Activated T-cell treated with anti-CD3 and anti-CD28 coated beads, Interleukin-2, amount 50 U/mL, for 24 hours (primary cell): ENCODE results near the gene CCDC97.
"Not testable (repeated sequence)": the region's sequence is repeated elsewhere in the genome, so short reads cannot be mapped to it uniquely, and the experiment has no call there.

Source experiments
- DNase-seq: peaks from one replicate; pipeline ENCODE4 v3.0.0-alpha.2; 2020
- H3K27ac Mint-ChIP-seq: 2 replicates; pipeline ENCODE4 v1.8.0; 2020; ENCODE audit warnings: mild to moderate bottlenecking, mixed read lengths
- H3K27me3 Mint-ChIP-seq: 2 replicates; pipeline ENCODE4 v1.8.0; 2020; ENCODE audit warnings: mixed read lengths
- H3K36me3 Mint-ChIP-seq: 2 replicates; pipeline ENCODE4 v1.8.0; 2020; ENCODE audit warnings: low read depth, mixed read lengths
- H3K4me1 Mint-ChIP-seq: 2 replicates; pipeline ENCODE4 v1.8.0; 2020; ENCODE audit warnings: low read depth, mixed read lengths
- H3K4me3 Mint-ChIP-seq: 2 replicates; pipeline ENCODE4 v1.8.0; 2020; ENCODE audit warnings: mild to moderate bottlenecking, moderate library complexity, mixed read lengths
- H3K9me3 Mint-ChIP-seq: 2 replicates; pipeline ENCODE4 v1.8.0; 2020; ENCODE audit warnings: mixed read lengths

Gene CCDC97

GRCh38 chr19:41330481-41330880 lies 20.5 kb downstream of the CCDC97 start:
- H3K27ac Mint-ChIP-seq, result peak overlapping the region; percentile 31
- no peaks in the 10 kb centered on the region for H3K27me3 Mint-ChIP-seq
- DNase-seq, result no peak
- H3K4me3 Mint-ChIP-seq, result no peak overlapping the region
- peaks cover 65% of the 10 kb centered on the region for H3K4me1 Mint-ChIP-seq
- H3K36me3 Mint-ChIP-seq, result peaks cover 76% of the 10 kb centered on the region
- no peaks in the 10 kb centered on the region for H3K9me3 Mint-ChIP-seq

- H3K27me3 Mint-ChIP-seq, result no peaks in the 10 kb centered on the region
- no peak for DNase-seq
- H3K4me1 Mint-ChIP-seq, result peaks cover 64% of the 10 kb centered on the region
- H3K27ac Mint-ChIP-seq, result peak overlapping the region; percentile 39
- no peaks in the 10 kb centered on the region for H3K9me3 Mint-ChIP-seq
- peaks cover 80% of the 10 kb centered on the region for H3K36me3 Mint-ChIP-seq
- no peak overlapping the region for H3K4me3 Mint-ChIP-seq
These were observed 21.1 kb downstream of the CCDC97 start for GRCh38 chr19:41330946-41331678.

- DNase-seq, result no peak
- Mint-ChIP-seq H3K9me3 (no peaks in the 10 kb centered on the region), H3K4me3 (no peak overlapping the region), H3K36me3 (peaks cover 78% of the 10 kb centered on the region), H3K27ac (peak overlapping the region; percentile 39), H3K4me1 (peaks cover 57% of the 10 kb centered on the region), H3K27me3 (no peaks in the 10 kb centered on the region)
These were observed 22.0 kb downstream of the CCDC97 start for GRCh38 chr19:41332000-41332399.

DNA sequence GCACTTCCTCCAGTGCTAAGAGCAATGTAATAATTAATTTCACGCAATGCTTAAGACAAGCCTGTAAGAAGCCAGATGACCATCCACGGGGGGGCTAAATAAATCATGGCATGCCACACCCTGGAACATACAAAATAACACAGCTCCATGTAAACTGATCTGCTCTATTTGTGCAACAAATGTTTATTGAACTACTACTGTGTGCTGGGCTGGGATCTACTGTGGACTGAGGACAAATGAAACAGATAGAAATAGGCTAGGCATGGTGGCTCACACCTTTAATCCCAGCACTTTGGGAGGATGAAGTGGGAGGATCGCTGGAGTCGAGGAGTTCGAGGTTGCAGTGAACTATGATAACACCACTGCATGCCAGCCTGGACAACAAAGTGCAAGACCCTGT lies 22.5 kb downstream of the CCDC97 start:
- H3K27me3 Mint-ChIP-seq, result no peaks in the 10 kb centered on the region
- H3K4me3 Mint-ChIP-seq, result no peak overlapping the region
- no peaks in the 10 kb centered on the region for H3K9me3 Mint-ChIP-seq
- H3K27ac Mint-ChIP-seq, result peak overlapping the region; percentile 39
- no peak for DNase-seq
- H3K36me3 Mint-ChIP-seq, result peaks cover 80% of the 10 kb centered on the region
- peaks cover 55% of the 10 kb centered on the region for H3K4me1 Mint-ChIP-seq

DNA sequence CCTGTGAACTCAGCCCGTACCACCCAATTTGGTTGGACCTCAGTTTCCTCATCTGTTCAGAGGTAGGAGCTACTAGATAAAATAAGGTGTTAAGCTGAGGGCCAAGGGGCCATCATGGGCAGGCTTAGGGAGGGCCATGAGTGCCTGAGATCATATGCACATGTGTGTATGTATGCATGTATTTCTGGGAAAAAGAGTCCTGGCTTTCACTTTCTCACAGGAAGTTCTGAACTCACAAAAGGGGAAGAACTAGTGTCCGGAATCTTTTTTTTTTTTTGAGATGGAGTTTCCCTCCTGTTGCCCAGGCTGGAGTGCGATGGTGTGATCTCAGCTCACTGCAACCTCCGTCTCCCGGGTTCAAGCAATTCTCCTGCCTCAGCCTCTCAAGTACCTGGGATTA lies 24.8 kb downstream of the CCDC97 start:
- no peak for DNase-seq
- Mint-ChIP-seq H3K27ac (peak overlapping the region; percentile 80), H3K27me3 (no peaks in the 10 kb centered on the region), H3K36me3 (peaks cover 86% of the 10 kb centered on the region), H3K4me3 (no peak overlapping the region), H3K4me1 (peaks cover 43% of the 10 kb centered on the region), H3K9me3 (no peaks in the 10 kb centered on the region)

- peak overlapping the region; percentile 71 for H3K27ac Mint-ChIP-seq
- H3K9me3 Mint-ChIP-seq, result no peaks in the 10 kb centered on the region
- DNase-seq, result no peak
- H3K36me3 Mint-ChIP-seq, result peaks cover 89% of the 10 kb centered on the region
- no peaks in the 10 kb centered on the region for H3K27me3 Mint-ChIP-seq
- peaks cover 40% of the 10 kb centered on the region for H3K4me1 Mint-ChIP-seq
- H3K4me3 Mint-ChIP-seq, result no peak overlapping the region
These were observed 25.5 kb downstream of the CCDC97 start for GRCh38 chr19:41335467-41335866.

- no peak overlapping the region for H3K4me3 Mint-ChIP-seq
- H3K27me3 Mint-ChIP-seq, result no peaks in the 10 kb centered on the region
- no peak overlapping the region for H3K27ac Mint-ChIP-seq
- H3K4me1 Mint-ChIP-seq, result peaks cover 45% of the 10 kb centered on the region
- DNase-seq, result no peak
- no peaks in the 10 kb centered on the region for H3K9me3 Mint-ChIP-seq
- peaks cover 94% of the 10 kb centered on the region for H3K36me3 Mint-ChIP-seq
These were observed 30.0 kb downstream of the CCDC97 start for GRCh38 chr19:41339936-41340335.

DNA sequence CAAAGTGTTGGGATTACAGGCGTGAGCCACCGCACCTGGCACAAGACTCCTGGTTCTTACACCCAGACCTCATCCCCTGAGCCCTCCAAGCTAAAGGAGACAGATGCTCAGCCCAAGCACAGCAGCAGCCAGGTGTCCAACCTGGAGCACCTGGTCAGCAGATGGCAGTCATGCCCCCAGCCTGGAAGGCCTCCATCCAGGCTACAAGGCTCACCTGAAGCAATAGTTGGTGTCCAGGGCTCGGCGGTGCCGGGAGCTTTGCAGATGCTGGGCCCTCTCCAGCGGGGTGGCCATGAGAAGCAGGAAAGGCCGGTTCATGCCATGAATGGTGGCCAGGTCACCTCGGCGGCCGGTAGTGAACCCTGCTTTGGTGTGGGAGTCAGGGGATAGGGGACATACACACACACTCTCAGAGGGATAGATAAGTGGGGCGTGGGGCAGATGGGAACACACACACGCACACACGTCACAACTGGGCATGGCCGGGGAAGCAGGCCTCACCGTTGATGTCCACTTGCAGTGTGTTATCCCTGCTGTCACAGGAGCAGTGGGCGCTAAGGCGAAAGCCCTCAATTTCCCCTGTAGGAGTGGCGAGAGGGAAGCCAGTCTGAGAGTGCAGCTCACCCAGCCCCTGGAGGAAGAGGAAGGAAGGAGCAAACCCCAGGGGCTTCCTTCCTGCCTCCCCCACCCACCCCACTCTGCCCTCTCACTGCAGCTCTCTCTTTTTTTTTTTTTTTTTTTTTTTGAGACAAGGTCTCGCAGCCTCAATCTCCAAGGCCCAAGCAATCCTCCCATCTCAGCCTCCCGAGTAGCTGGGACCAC lies 31.9 kb downstream of the CCDC97 start:
- Mint-ChIP-seq H3K27ac (peak overlapping the region; percentile 73), H3K36me3 (peaks cover 94% of the 10 kb centered on the region), H3K27me3 (no peaks in the 10 kb centered on the region), H3K4me3 (no peak overlapping the region), H3K4me1 (peaks cover 43% of the 10 kb centered on the region), H3K9me3 (no peaks in the 10 kb centered on the region)
- peak; percentile 33 for DNase-seq

- Mint-ChIP-seq H3K27me3 (no peaks in the 10 kb centered on the region), H3K27ac (peak overlapping the region; percentile 73)
These were observed 34.2 kb downstream of the CCDC97 start for GRCh38 chr19:41344162-41344561.

GRCh38 chr19:41346916-41347315 lies 36.9 kb downstream of the CCDC97 start:
- not testable (repeated sequence) for H3K9me3 Mint-ChIP-seq, DNase-seq, H3K4me3 Mint-ChIP-seq, H3K27me3 Mint-ChIP-seq
- H3K36me3 Mint-ChIP-seq, result peaks cover 91% of the 10 kb centered on the region
- peak overlapping the region; percentile 26 for H3K27ac Mint-ChIP-seq
- peaks cover 53% of the 10 kb centered on the region for H3K4me1 Mint-ChIP-seq

More at GRCh38 chr19:41344162-41344561, 34.2 kb downstream of the CCDC97 start:
- Mint-ChIP-seq H3K9me3 (no peaks in the 10 kb centered on the region), H3K4me3 (no peak overlapping the region), H3K36me3 (peaks cover 93% of the 10 kb centered on the region), H3K4me1 (peaks cover 49% of the 10 kb centered on the region)
- no peak for DNase-seq

GRCh38 chr19:41350735-41351338 lies 40.9 kb downstream of the CCDC97 start:
- Mint-ChIP-seq H3K36me3 (peaks cover 66% of the 10 kb centered on the region), H3K4me3 (peak overlapping the region; percentile 99), H3K4me1 (peaks cover 45% of the 10 kb centered on the region), H3K9me3 (no peaks in the 10 kb centered on the region), H3K27me3 (no peaks in the 10 kb centered on the region), H3K27ac (peak overlapping the region; percentile 99)
- no peak for DNase-seq

GRCh38 chr19:41351339-41352245 lies 41.6 kb downstream of the CCDC97 start:
- peaks cover 58% of the 10 kb centered on the region for H3K36me3 Mint-ChIP-seq
- H3K4me3 Mint-ChIP-seq, result peak overlapping the region; percentile 99
- no peaks in the 10 kb centered on the region for H3K9me3 Mint-ChIP-seq
- peak; percentile 90 for DNase-seq
- no peaks in the 10 kb centered on the region for H3K27me3 Mint-ChIP-seq
- peaks cover 47% of the 10 kb centered on the region for H3K4me1 Mint-ChIP-seq
- H3K27ac Mint-ChIP-seq, result peak overlapping the region; percentile 99

- no peak for DNase-seq
- Mint-ChIP-seq H3K4me1 (peaks cover 52% of the 10 kb centered on the region), H3K27ac (peak overlapping the region; percentile 99), H3K9me3 (no peaks in the 10 kb centered on the region), H3K36me3 (peaks cover 58% of the 10 kb centered on the region), H3K4me3 (peak overlapping the region; percentile 99), H3K27me3 (no peaks in the 10 kb centered on the region)
These were observed 42.3 kb downstream of the CCDC97 start for GRCh38 chr19:41352279-41352608.
